Neural cell (in vitro differentiated cells): ENCODE measurements around the gene RAB1B. TPM values are rescaled to one million over a fixed set of nuclear protein-coding genes. Genes with fewer than 3 reads are reported as not detected.

Experiments used
- H2AFZ ChIP-seq: fragments of 200-600, 300-800 bp; sonication (generic), shearing (Covaris generic); 2 replicates; pipeline ENCODE4 v1.6.0; 2014; ENCODE audit warnings: low read depth, mild to moderate bottlenecking, antibody characterized with exemption, low read length, moderate library complexity
- H3F3A ChIP-seq: fragments of 200-600 bp; shearing (Covaris generic); 2 replicates; pipeline ENCODE4 v1.6.1; 2016; ENCODE audit warnings: mild to moderate bottlenecking, moderate library complexity, mixed read lengths, antibody characterized with exemption, low read length; ENCODE audit not compliant: insufficient read depth, poor library complexity, severe bottlenecking
- H3K27ac ChIP-seq: fragments of 200-600, 300-800 bp; sonication (generic), shearing (Covaris generic); 2 replicates; pipeline ENCODE4 v1.5.1; 2014; ENCODE audit warnings: mild to moderate bottlenecking, low read length, moderate library complexity
- H3K27me3 ChIP-seq: fragments of 300-800, 200-600 bp; sonication (generic), shearing (Covaris generic); 2 replicates; pipeline ENCODE4 v1.6.0; 2014; ENCODE audit warnings: mild to moderate bottlenecking, low read depth, low read length, moderate library complexity; ENCODE audit not compliant: insufficient read depth
- H3K36me3 ChIP-seq: fragments of 300-800, 200-600 bp; sonication (generic), shearing (Covaris generic); 2 replicates; pipeline ENCODE4 v1.5.1; 2014; ENCODE audit warnings: mild to moderate bottlenecking, antibody characterized with exemption, low read length, moderate library complexity; ENCODE audit not compliant: insufficient read depth
- H3K4me2 ChIP-seq: fragments of 300-800, 200-600 bp; sonication (generic), shearing (Covaris generic); 2 replicates; pipeline ENCODE4 v1.6.0; 2014; ENCODE audit warnings: mild to moderate bottlenecking, low read length
- H3K4me3 ChIP-seq: fragments of 300-800, 200-600 bp; sonication (generic), shearing (Covaris generic); 2 replicates; pipeline ENCODE4 v1.5.1; 2014; ENCODE audit warnings: mild to moderate bottlenecking, low read length, moderate library complexity
- H3K79me2 ChIP-seq: fragments of 200-600 bp; shearing (Covaris generic); replicated peaks from 2 replicates; pipeline ENCODE4 v1.6.0; 2014; ENCODE audit warnings: mild to moderate bottlenecking, low read length, moderate library complexity; ENCODE audit not compliant: insufficient read depth
- H3K9ac ChIP-seq: fragments of 300-800, 200-600 bp; sonication (generic), shearing (Covaris generic); 2 replicates; pipeline ENCODE4 v1.6.1; 2016; ENCODE audit warnings: mild to moderate bottlenecking, low read length, mixed read lengths
- H3K9me2 ChIP-seq: fragments of 200-600 bp; shearing (Covaris generic); 2 replicates; pipeline ENCODE4 v1.6.1; 2016; ENCODE audit warnings: mild to moderate bottlenecking, low read length, mixed read lengths; ENCODE audit not compliant: insufficient read depth
- H3K9me3 ChIP-seq: fragments of 200-600, 300-800 bp; sonication (generic), shearing (Covaris generic); 2 replicates; pipeline ENCODE4 v1.6.1; 2016; ENCODE audit warnings: mild to moderate bottlenecking, mixed run types, low read length, moderate library complexity, mixed read lengths
- H4K20me1 ChIP-seq: fragments of 200-600 bp; shearing (Covaris generic); 2 replicates; pipeline ENCODE4 v1.6.1; 2016; ENCODE audit warnings: mild to moderate bottlenecking, mixed run types; ENCODE audit not compliant: insufficient read depth
- CTCF ChIP-seq: fragments of 450-650 bp; IDR thresholded peaks from 2 replicates; pipeline ENCODE4 v1.5.1; 2014; ENCODE audit warnings: antibody characterized with exemption, mild to moderate bottlenecking, moderate library complexity; ENCODE audit not compliant: poor library complexity, severe bottlenecking
- EP300 ChIP-seq: fragments of 450-650 bp; conservative IDR thresholded peaks from 2 replicates; pipeline ENCODE4 v1.6.1; 2014; ENCODE audit warnings: antibody characterized with exemption, mild to moderate bottlenecking, moderate library complexity; ENCODE audit not compliant: poor library complexity, severe bottlenecking
- EZH2 ChIP-seq: fragments of 200-600, 300-800 bp; shearing (Covaris generic), sonication (generic); IDR thresholded peaks from 2 replicates; pipeline ENCODE4 v1.6.1; 2014; ENCODE audit warnings: antibody characterized with exemption, low read length, borderline replicate concordance, mild to moderate bottlenecking; ENCODE audit not compliant: insufficient read depth, poor library complexity, severe bottlenecking
- MXI1 ChIP-seq: fragments of 450-650 bp; conservative IDR thresholded peaks from 2 replicates; pipeline ENCODE4 v1.6.1; 2014; ENCODE audit warnings: antibody characterized with exemption, mild to moderate bottlenecking; ENCODE audit not compliant: poor library complexity, severe bottlenecking
- POLR2AphosphoS5 ChIP-seq: IDR thresholded peaks from 2 replicates; pipeline ENCODE4 v1.6.1; 2012
- RAD21 ChIP-seq: fragments of 450-650 bp; conservative IDR thresholded peaks from 2 replicates; pipeline ENCODE4 v1.6.1; 2014; ENCODE audit warnings: antibody characterized with exemption, mild to moderate bottlenecking, moderate library complexity
- REST ChIP-seq: IDR thresholded peaks from 2 replicates; pipeline ENCODE4 v1.6.1; 2012; ENCODE audit warnings: borderline replicate concordance
- SMC3 ChIP-seq: fragments of 450-650 bp; conservative IDR thresholded peaks from 2 replicates; pipeline ENCODE4 v1.6.1; 2014; ENCODE audit warnings: antibody characterized with exemption, mild to moderate bottlenecking, moderate library complexity; ENCODE audit not compliant: poor library complexity
- TAF1 ChIP-seq: IDR thresholded peaks from 2 replicates; pipeline ENCODE4 v1.6.1; 2012; ENCODE audit warnings: low read depth
- polyA plus RNA-seq: library from polyadenylated mRNA; depleted of rRNA; stranded (reverse); fragments of >200 nt; gene quantifications from 2 replicates; pipeline ENCODE4 v1.2.3, GENCODE V29; 2014

RAB1B gene
- polyA plus RNA-seq, 1 donor from 2014 or later: 27.2 TPM

- Histone ChIP-seq H3K4me2 (no peak overlapping the region), H3K9me3 (no peaks in the 10 kb centered on the region), H3K27ac (no peak overlapping the region), H3K36me3 (no peaks in the 10 kb centered on the region), H3K9me2 (no peaks in the 10 kb centered on the region), H3K9ac (no peak overlapping the region), H3K79me2 (no peaks in the 10 kb centered on the region), H4K20me1 (no peaks in the 10 kb centered on the region), H3F3A (no peaks in the 10 kb centered on the region), H3K27me3 (no peaks in the 10 kb centered on the region), H2AFZ (no peak overlapping the region), H3K4me3 (no peak overlapping the region)
- TF ChIP-seq POLR2AphosphoS5: peak; percentile 39
- TF ChIP-seq CTCF: no peak
Measured at GRCh38 chr11:66225066-66225465, 43.4 kb upstream of the RAB1B start.

- no peaks in the 10 kb centered on the region for H3F3A ChIP-seq
- H3K27ac ChIP-seq: no peak overlapping the region
- no peaks in the 10 kb centered on the region for H4K20me1 ChIP-seq
- no peaks in the 10 kb centered on the region for H3K36me3 ChIP-seq
- TF ChIP-seq EP300: no peak
- TF ChIP-seq TAF1: no peak
- TF ChIP-seq RAD21: no peak
- no peak for TF ChIP-seq SMC3
- TF ChIP-seq CTCF: no peak
- no peak for TF ChIP-seq REST
- no peak for TF ChIP-seq POLR2AphosphoS5
- H3K79me2 ChIP-seq: no peaks in the 10 kb centered on the region
- no peak overlapping the region for H3K9ac ChIP-seq
- no peak overlapping the region for H3K4me3 ChIP-seq
- H3K9me3 ChIP-seq: no peaks in the 10 kb centered on the region
- no peaks in the 10 kb centered on the region for H3K27me3 ChIP-seq
- no peak overlapping the region for H2AFZ ChIP-seq
- no peaks in the 10 kb centered on the region for H3K9me2 ChIP-seq
- no peak overlapping the region for H3K4me2 ChIP-seq
Measured at GRCh38 chr11:66226101-66226500, 42.3 kb upstream of the RAB1B start.

- no peak overlapping the region for H3K4me3 ChIP-seq
- TF ChIP-seq EZH2: no peak
- no peak for TF ChIP-seq MXI1
- TF ChIP-seq POLR2AphosphoS5: no peak
- TF ChIP-seq TAF1: no peak
- TF ChIP-seq SMC3: no peak
Measured at GRCh38 chr11:66227700-66228099, 40.7 kb upstream of the RAB1B start.

More at GRCh38 chr11:66227700-66228099, 40.7 kb upstream of the RAB1B start:
- no peak overlapping the region for H2AFZ ChIP-seq
- H3K9me3 ChIP-seq: no peaks in the 10 kb centered on the region
- no peak overlapping the region for H3K9ac ChIP-seq
- no peak overlapping the region for H3K27ac ChIP-seq
- H3K79me2 ChIP-seq: no peaks in the 10 kb centered on the region
- H3K27me3 ChIP-seq: no peaks in the 10 kb centered on the region
- no peaks in the 10 kb centered on the region for H3F3A ChIP-seq
- no peak overlapping the region for H3K4me2 ChIP-seq
- no peaks in the 10 kb centered on the region for H3K36me3 ChIP-seq
- no peaks in the 10 kb centered on the region for H4K20me1 ChIP-seq
- no peaks in the 10 kb centered on the region for H3K9me2 ChIP-seq
